Endothelial cell of umbilical vein (primary cell): Measurements from ENCODE around the gene KDM4B. TPM values are rescaled to one million over a fixed set of nuclear protein-coding genes. Genes with fewer than 3 reads are reported as not detected.
A peak's percentile ranks its signal among the peaks of the same experiment; 100 is the strongest.

ENCODE experiments used
- BruUV-seq: library from RNA; stranded (reverse); fragments of 400-500 nt; replicated peaks from 2 replicates; lab custom pipeline; 2021; lab: Mats Ljungman, UMichigan
- CTCF ChIA-PET: fragments of 300-600, 350-600 bp; sonication (Branson Sonifier 250); formaldehyde crosslinking; loops from one replicate; lab custom pipeline; 2021; ENCODE audit warnings: antibody characterized with exemption, inconsistent platforms; lab: Charles Lee
- POLR2A ChIA-PET: fragments of 300-600, 350-600 bp; sonication (Branson Sonifier 250); formaldehyde crosslinking; loops from one replicate; lab custom pipeline; 2021; ENCODE audit warnings: antibody characterized with exemption, inconsistent platforms; lab: Charles Lee
- DNase-seq: peaks from one replicate; pipeline ENCODE4 v3.0.0-alpha.2; 2011; ENCODE audit warnings: low read depth, low spot score
- FAIRE-seq: peaks from 2 replicates; lab custom pipeline; 2011; peaks lifted over from hg19 to GRCh38; lab: Jason Lieb, UNC
- H2AFZ ChIP-seq: 2 replicates; pipeline ENCODE4 v1.6.0; 2012; ENCODE audit warnings: low read depth, low read length, control low read depth, inconsistent platforms
- H3K27ac ChIP-seq: 2 replicates; pipeline ENCODE4 v1.5.1; 2011; ENCODE audit warnings: low read depth, mild to moderate bottlenecking, control low read depth, low read length, moderate library complexity; ENCODE audit not compliant: insufficient read depth
- H3K27me3 ChIP-seq, 2 experiments: 2 replicates each; pipeline versions ENCODE4 v1.6.0 to v1.6.1; 2011; ENCODE audit warnings: low read length in 2 of 2, mixed read lengths in 1 of 2; ENCODE audit not compliant: control insufficient read depth in 2 of 2, insufficient read depth in 2 of 2
- H3K36me3 ChIP-seq, 2 experiments: 2 replicates in 1 of 2; 3 replicates in 1 of 2; pipeline ENCODE4 v1.5.1; 2011; ENCODE audit warnings: low read length in 2 of 2, mild to moderate bottlenecking in 1 of 2, moderate library complexity in 1 of 2; ENCODE audit not compliant: control insufficient read depth in 2 of 2, insufficient read depth in 2 of 2; ENCODE audit errors: extremely low read depth in 1 of 2
- H3K4me1 ChIP-seq: 3 replicates; pipeline ENCODE4 v1.5.1; 2011; ENCODE audit warnings: mild to moderate bottlenecking, low read length; ENCODE audit not compliant: control insufficient read depth, insufficient read depth; ENCODE audit errors: extremely low read depth
- H3K4me2 ChIP-seq: 2 replicates; pipeline ENCODE4 v1.6.1; 2011; ENCODE audit warnings: low read length, control low read depth, mixed read lengths; ENCODE audit not compliant: insufficient read depth
- H3K4me3 ChIP-seq, 3 experiments: fragments of 200-600 bp in 1 of 3; sonication (generic), shearing (Covaris generic) in 1 of 3; replicated peaks in 1 of 3; 2 replicates each; pipeline ENCODE4 v1.5.1; 2011 to 2016; ENCODE audit warnings: control low read depth in 3 of 3, low read length in 3 of 3, mild to moderate bottlenecking in 2 of 3, inconsistent platforms in 1 of 3, low read depth in 1 of 3, moderate library complexity in 1 of 3; ENCODE audit not compliant: insufficient read depth in 1 of 3
- H3K79me2 ChIP-seq: 2 replicates; pipeline ENCODE4 v1.6.0; 2012; ENCODE audit warnings: low read length, inconsistent platforms; ENCODE audit not compliant: control insufficient read depth, insufficient read depth
- H3K9ac ChIP-seq: replicated peaks from 2 replicates; pipeline ENCODE3; 2011; ENCODE audit warnings: low read length, control low read depth; ENCODE audit not compliant: insufficient read depth; ENCODE audit errors: extremely low read depth
- H3K9me1 ChIP-seq: replicated peaks from 3 replicates; pipeline ENCODE4 v1.6.0; 2011; ENCODE audit warnings: mild to moderate bottlenecking, low read length; ENCODE audit not compliant: control insufficient read depth, insufficient read depth; ENCODE audit errors: extremely low read depth
- H3K9me3 ChIP-seq: replicated peaks from 2 replicates; pipeline ENCODE4 v1.5.1; 2012; ENCODE audit warnings: low read length, inconsistent platforms; ENCODE audit not compliant: control insufficient read depth, insufficient read depth
- H4K20me1 ChIP-seq: replicated peaks from 2 replicates; pipeline ENCODE3; 2011; ENCODE audit warnings: mild to moderate bottlenecking, low read length; ENCODE audit not compliant: control insufficient read depth, insufficient read depth; ENCODE audit errors: extremely low read depth
- EZH2 ChIP-seq: IDR thresholded peaks from 2 replicates; pipeline ENCODE4 v1.6.1; 2012; ENCODE audit warnings: borderline replicate concordance, low read depth, mild to moderate bottlenecking, moderate library complexity, low read length, inconsistent platforms; ENCODE audit not compliant: severe bottlenecking
- FOS ChIP-seq: IDR thresholded peaks from 2 replicates; pipeline ENCODE4 v1.6.1; 2011; ENCODE audit warnings: mild to moderate bottlenecking, low read length, moderate library complexity, borderline replicate concordance; ENCODE audit not compliant: insufficient read depth
- GATA2 ChIP-seq: IDR thresholded peaks from 2 replicates; pipeline ENCODE4 v1.7.0; 2011; ENCODE audit warnings: low read depth, mild to moderate bottlenecking, moderate library complexity, mixed read lengths, low read length; ENCODE audit not compliant: insufficient read length, insufficient read depth
- JUN ChIP-seq: IDR thresholded peaks from 2 replicates; pipeline ENCODE4 v1.6.1; 2011; ENCODE audit warnings: borderline replicate concordance, low read depth; ENCODE audit not compliant: insufficient read length, insufficient read depth
- POLR2A ChIP-seq: IDR thresholded peaks from 2 replicates; pipeline ENCODE4 v1.6.1; 2012; ENCODE audit warnings: low read depth, mild to moderate bottlenecking, control low read depth, low read length
- POLR2AphosphoS5 ChIP-seq: IDR thresholded peaks from 2 replicates; pipeline ENCODE4 v1.6.1; 2012; ENCODE audit warnings: low read depth, mild to moderate bottlenecking, control low read depth, low read length, moderate library complexity; ENCODE audit not compliant: insufficient read depth
- dilution Hi-C: fragments of 300-500 bp; cut with MboI; formaldehyde crosslinking; loops from one replicate; pipeline ENCODE4 v1.15.0; 2019; ENCODE audit warnings: low sequenced_read_pairs; ENCODE audit not compliant: extremely low pct_ligation_motif_present
- intact Hi-C: fragments of 100-400 bp; cut with micrococcal nuclease; formaldehyde crosslinking; loops from one replicate; pipeline ENCODE4 v1.10.0; 2022
- polyA plus RNA-seq, 4 experiments: library from polyadenylated mRNA; depleted of rRNA in 3 of 4; stranded (reverse) in 3 of 4; unstranded in 1 of 4; fragments of >200 nt; gene quantifications; 2 replicates each; pipeline versions ENCODE4 v1.2.1 to v1.2.3, GENCODE V29; 2011 to 2012; ENCODE audit warnings: missing spikeins in 1 of 4
- total RNA-seq: library from RNA; stranded (reverse); gene quantifications from 2 replicates; pipeline ENCODE4 v1.2.3, GENCODE V29; 2021
- TF ChIP-seq, protein P1 (sequence below), 2 donors: IDR thresholded peaks; 1 replicate in 1 of 2; 2 replicates in 1 of 2; pipeline ENCODE4 v1.5.1; 2011; ENCODE audit warnings: low read length in 2 of 2, mild to moderate bottlenecking in 2 of 2, moderate library complexity in 2 of 2, control low read depth in 1 of 2, inconsistent platforms in 1 of 2, low read depth in 1 of 2; ENCODE audit not compliant: insufficient read depth in 1 of 2; ENCODE audit errors: extremely low read depth in 1 of 2
- TF ChIP-seq, protein P2 (sequence below): IDR thresholded peaks from 2 replicates; pipeline ENCODE4 v1.6.1; 2011; ENCODE audit not compliant: insufficient read depth, insufficient read length

The KDM4B gene
- total and polyA plus RNA-seq, 2 donors (not counting 3 experiments of a cell fraction or from before 2014, with no cell fraction given) = 12.4 to 37.2 TPM

- H3K9me3 ChIP-seq = no peaks in the 10 kb centered on the region
- no peaks in the 10 kb centered on the region for H3K36me3 ChIP-seq
- CTCF ChIA-PET = interaction anchor here (0.7 to 1.9 kb wide), 8 partner anchors 12 to 162 kb away, joined by 3 to 10 read pairs (median 4); no protein-coding TSS in a partner anchor
- no peak overlapping the region for H2AFZ ChIP-seq
- intact Hi-C loops (loop anchor here (2.0 kb wide), 1 partner anchor 59 kb away; no protein-coding TSS in a partner anchor), dilution Hi-C loops (no loop called here)
- no peak overlapping the region for H3K27ac ChIP-seq
- FAIRE-seq (peak; percentile 15), DNase-seq (no peak)
- no peaks in the 10 kb centered on the region for H3K27me3 ChIP-seq
- peak overlapping the region; percentile 80 for H3K4me2 ChIP-seq
- BruUV-seq = no TSS peak
- peaks cover 42% of the 10 kb centered on the region for H3K79me2 ChIP-seq
- H3K4me3 ChIP-seq = no peak overlapping the region
- POLR2A ChIA-PET = no interaction called here
- TF ChIP-seq, protein P1, sequence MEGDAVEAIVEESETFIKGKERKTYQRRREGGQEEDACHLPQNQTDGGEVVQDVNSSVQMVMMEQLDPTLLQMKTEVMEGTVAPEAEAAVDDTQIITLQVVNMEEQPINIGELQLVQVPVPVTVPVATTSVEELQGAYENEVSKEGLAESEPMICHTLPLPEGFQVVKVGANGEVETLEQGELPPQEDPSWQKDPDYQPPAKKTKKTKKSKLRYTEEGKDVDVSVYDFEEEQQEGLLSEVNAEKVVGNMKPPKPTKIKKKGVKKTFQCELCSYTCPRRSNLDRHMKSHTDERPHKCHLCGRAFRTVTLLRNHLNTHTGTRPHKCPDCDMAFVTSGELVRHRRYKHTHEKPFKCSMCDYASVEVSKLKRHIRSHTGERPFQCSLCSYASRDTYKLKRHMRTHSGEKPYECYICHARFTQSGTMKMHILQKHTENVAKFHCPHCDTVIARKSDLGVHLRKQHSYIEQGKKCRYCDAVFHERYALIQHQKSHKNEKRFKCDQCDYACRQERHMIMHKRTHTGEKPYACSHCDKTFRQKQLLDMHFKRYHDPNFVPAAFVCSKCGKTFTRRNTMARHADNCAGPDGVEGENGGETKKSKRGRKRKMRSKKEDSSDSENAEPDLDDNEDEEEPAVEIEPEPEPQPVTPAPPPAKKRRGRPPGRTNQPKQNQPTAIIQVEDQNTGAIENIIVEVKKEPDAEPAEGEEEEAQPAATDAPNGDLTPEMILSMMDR (IDR thresholded peaks at IDR 0.05; ENCODE audit: extremely low read depth in 1 of 2, insufficient read depth in 1 of 2, low read depth in 1 of 2, low read length in 2 of 2) = no peak
- TF ChIP-seq POLR2A (no peak), FOS (no peak), POLR2AphosphoS5 (no peak), EZH2 (no peak), JUN (no peak), GATA2 (no peak)
- TF ChIP-seq, protein P2, sequence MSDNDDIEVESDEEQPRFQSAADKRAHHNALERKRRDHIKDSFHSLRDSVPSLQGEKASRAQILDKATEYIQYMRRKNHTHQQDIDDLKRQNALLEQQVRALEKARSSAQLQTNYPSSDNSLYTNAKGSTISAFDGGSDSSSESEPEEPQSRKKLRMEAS = no peak
- no peak overlapping the region for H3K9ac ChIP-seq
- H3K4me1 ChIP-seq = peaks cover 23% of the 10 kb centered on the region
- no peaks in the 10 kb centered on the region for H4K20me1 ChIP-seq
- no peaks in the 10 kb centered on the region for H3K9me1 ChIP-seq
Observed at GRCh38 chr19:4971424-4971793, 2.5 kb downstream of the KDM4B start.
